ENCODE data around the gene CFAP65. TPM values are rescaled to one million over a fixed set of nuclear protein-coding genes. Genes with fewer than 3 reads are reported as not detected.

The CFAP65 gene
- polyA plus RNA-seq, 3 donors, result not detected

DNA sequence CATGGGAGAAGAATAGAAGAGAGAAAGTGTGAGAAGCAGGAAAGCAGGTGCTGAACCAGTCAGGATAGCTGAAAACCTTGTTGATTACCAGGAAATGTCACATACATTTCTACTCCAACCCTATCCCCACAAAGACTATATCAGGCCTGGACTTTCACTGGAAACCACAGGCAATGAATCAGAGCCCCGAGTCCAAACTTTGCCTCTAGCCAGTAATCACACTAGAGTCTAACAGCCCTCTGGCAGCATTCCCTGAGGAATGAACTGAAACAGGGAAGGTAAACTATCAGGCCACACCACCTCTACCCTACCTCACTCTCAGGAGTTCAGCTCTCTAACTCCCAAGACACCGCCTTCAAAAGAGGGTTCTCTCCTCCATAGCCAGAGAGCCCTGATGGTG is 38.1 kb upstream of the CFAP65 start:
- no peak for DNase-seq
- 100% methylated on average over 1 of the region's 2 CpGs for WGBS (ENCODE audit: insufficient coverage)
- Mint-ChIP-seq H3K9me3 (no peaks in the 10 kb centered on the region), H3K27me3 (ENCODE audit: low read depth in 3 of 3) (peaks cover 0 to 3% (median 0%) of the 10 kb centered on the region in 3 donors), H3K36me3 (peaks cover 28 to 31% of the 10 kb centered on the region in 2 donors), H3K27ac (peak overlapping the region in 1 of 7 donors; percentile 75), H3K4me3 (no peak overlapping the region), H3K4me1 (peaks cover 45% of the 10 kb centered on the region)
- Histone ChIP-seq H3K4me2 (replicated peaks; ENCODE audit: extremely low read depth, low read length, poor library complexity, severe bottlenecking) (no peak overlapping the region), H3K79me2 (ENCODE audit: insufficient read depth, low read length) (no peaks in the 10 kb centered on the region), H3K9me3 (replicated peaks in 1 of 2; ENCODE audit: control insufficient read depth in 1 of 2, insufficient read depth in 1 of 2, low read length in 2 of 2) (no peaks in the 10 kb centered on the region), H3K27me3 (ENCODE audit: control insufficient read depth in 2 of 2, insufficient read depth in 2 of 2, low read length in 2 of 2) (no peaks in the 10 kb centered on the region), H3K27ac (ENCODE audit: low read depth in 1 of 2, low read length in 2 of 2) (no peak overlapping the region), H2AFZ (ENCODE audit: insufficient read depth, low read depth, low read length, poor library complexity, severe bottlenecking) (no peak overlapping the region), H3K9ac (ENCODE audit: insufficient read depth, low read length, poor library complexity, severe bottlenecking) (no peak overlapping the region), H3K4me3 (replicated peaks in 1 of 3; ENCODE audit: low read depth in 2 of 3, low read length in 3 of 3) (no peak overlapping the region), H4K20me1 (ENCODE audit: insufficient read depth, low read length) (no peaks in the 10 kb centered on the region), H3K36me3 (replicated peaks in 1 of 2; ENCODE audit: control insufficient read depth in 1 of 2, insufficient read depth in 2 of 2, low read length in 2 of 2) (peaks cover 0 to 25% of the 10 kb centered on the region in 2 donors), H3K4me1 (ENCODE audit: control insufficient read depth in 1 of 2, insufficient read depth in 2 of 2, low read length in 2 of 2) (peaks cover 30 to 34% of the 10 kb centered on the region in 2 donors)
- TF ChIP-seq, protein P1, sequence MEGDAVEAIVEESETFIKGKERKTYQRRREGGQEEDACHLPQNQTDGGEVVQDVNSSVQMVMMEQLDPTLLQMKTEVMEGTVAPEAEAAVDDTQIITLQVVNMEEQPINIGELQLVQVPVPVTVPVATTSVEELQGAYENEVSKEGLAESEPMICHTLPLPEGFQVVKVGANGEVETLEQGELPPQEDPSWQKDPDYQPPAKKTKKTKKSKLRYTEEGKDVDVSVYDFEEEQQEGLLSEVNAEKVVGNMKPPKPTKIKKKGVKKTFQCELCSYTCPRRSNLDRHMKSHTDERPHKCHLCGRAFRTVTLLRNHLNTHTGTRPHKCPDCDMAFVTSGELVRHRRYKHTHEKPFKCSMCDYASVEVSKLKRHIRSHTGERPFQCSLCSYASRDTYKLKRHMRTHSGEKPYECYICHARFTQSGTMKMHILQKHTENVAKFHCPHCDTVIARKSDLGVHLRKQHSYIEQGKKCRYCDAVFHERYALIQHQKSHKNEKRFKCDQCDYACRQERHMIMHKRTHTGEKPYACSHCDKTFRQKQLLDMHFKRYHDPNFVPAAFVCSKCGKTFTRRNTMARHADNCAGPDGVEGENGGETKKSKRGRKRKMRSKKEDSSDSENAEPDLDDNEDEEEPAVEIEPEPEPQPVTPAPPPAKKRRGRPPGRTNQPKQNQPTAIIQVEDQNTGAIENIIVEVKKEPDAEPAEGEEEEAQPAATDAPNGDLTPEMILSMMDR (IDR thresholded peaks at IDR 0.05), result no peak
- intact Hi-C loops (cut with micrococcal nuclease), result loop anchor here in 1 of 2 donors (5.0 kb wide), 1 partner anchor 38 kb away; no protein-coding TSS in a partner anchor

DNA sequence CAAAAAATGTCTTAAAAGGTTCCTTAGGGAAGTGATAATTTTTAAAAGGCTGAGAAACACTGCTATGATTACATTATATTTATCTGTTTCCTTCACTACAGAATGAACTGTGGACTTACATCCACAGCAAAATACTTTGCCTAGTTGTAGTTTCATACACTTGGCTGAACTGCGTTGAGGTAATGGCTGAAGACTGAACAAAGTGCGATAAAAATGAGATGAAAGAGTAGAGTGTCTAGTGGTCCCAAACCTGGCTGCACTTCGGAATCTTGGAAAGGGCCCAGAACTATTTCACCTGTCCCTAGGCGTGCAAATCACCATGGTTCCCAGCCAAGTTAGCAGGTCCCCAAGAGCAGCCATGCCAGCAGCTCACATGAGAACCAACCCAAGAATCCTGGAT is 37.6 kb upstream of the CFAP65 start:
- TF ChIP-seq, protein P1 (IDR thresholded peaks at IDR 0.05), result no peak
- H3K36me3 ChIP-seq (replicated peaks in 1 of 2; ENCODE audit: control insufficient read depth in 1 of 2, insufficient read depth in 2 of 2, low read length in 2 of 2), result peaks cover 0 to 25% of the 10 kb centered on the region in 2 donors
- no peak overlapping the region for H3K4me3 ChIP-seq (replicated peaks in 1 of 3; ENCODE audit: low read depth in 2 of 3, low read length in 3 of 3)
- no peak overlapping the region for H2AFZ ChIP-seq (ENCODE audit: insufficient read depth, low read depth, low read length, poor library complexity, severe bottlenecking)
- Mint-ChIP-seq H3K36me3 (peaks cover 33 to 34% of the 10 kb centered on the region in 2 donors), H3K4me3 (no peak overlapping the region), H3K27ac (peak overlapping the region in 1 of 7 donors; percentile 75), H3K27me3 (ENCODE audit: low read depth in 3 of 3) (peaks cover 0 to 3% (median 0%) of the 10 kb centered on the region in 3 donors), H3K9me3 (no peaks in the 10 kb centered on the region), H3K4me1 (peaks cover 43% of the 10 kb centered on the region)
- H4K20me1 ChIP-seq (ENCODE audit: insufficient read depth, low read length), result no peaks in the 10 kb centered on the region
- H3K27ac ChIP-seq (ENCODE audit: low read depth in 1 of 2, low read length in 2 of 2), result no peak overlapping the region
- no peaks in the 10 kb centered on the region for H3K27me3 ChIP-seq (ENCODE audit: control insufficient read depth in 2 of 2, insufficient read depth in 2 of 2, low read length in 2 of 2)
- H3K9ac ChIP-seq (ENCODE audit: insufficient read depth, low read length, poor library complexity, severe bottlenecking), result no peak overlapping the region
- H3K4me1 ChIP-seq (ENCODE audit: control insufficient read depth in 1 of 2, insufficient read depth in 2 of 2, low read length in 2 of 2), result peaks cover 26 to 30% of the 10 kb centered on the region in 2 donors
- no peak for DNase-seq
- H3K9me3 ChIP-seq (replicated peaks in 1 of 2; ENCODE audit: control insufficient read depth in 1 of 2, insufficient read depth in 1 of 2, low read length in 2 of 2), result no peaks in the 10 kb centered on the region
- intact Hi-C loops (cut with micrococcal nuclease), result loop anchor here in 1 of 2 donors (5.0 kb wide), 1 partner anchor 38 kb away; no protein-coding TSS in a partner anchor
- no peak overlapping the region for H3K4me2 ChIP-seq (replicated peaks; ENCODE audit: extremely low read depth, low read length, poor library complexity, severe bottlenecking)
- 100% methylated on average over 2 of the region's 4 CpGs for WGBS (ENCODE audit: insufficient coverage)
- no peaks in the 10 kb centered on the region for H3K79me2 ChIP-seq (ENCODE audit: insufficient read depth, low read length)
